Body of pancreas (tissue), 4 donors: ENCODE data around the gene SERPINB6.

Source experiments
- POLR2A ChIP-seq, 3 donors: fragments of 450-650 bp; IDR thresholded peaks; one replicate each; pipeline ENCODE4 v1.6.1; 2016; ENCODE audit warnings: antibody characterized with exemption in 3 of 3, mild to moderate bottlenecking in 2 of 3
- TF ChIP-seq, protein P1 (sequence below), 7 experiments: fragments of 450-650 bp in 4 of 7; fragments of 200-600 bp in 3 of 7; sonication (generic) in 3 of 7; IDR thresholded peaks; one replicate each; pipeline ENCODE4 v1.5.1; 2016 to 2019; ENCODE audit warnings: antibody characterized with exemption in 7 of 7

DNA sequence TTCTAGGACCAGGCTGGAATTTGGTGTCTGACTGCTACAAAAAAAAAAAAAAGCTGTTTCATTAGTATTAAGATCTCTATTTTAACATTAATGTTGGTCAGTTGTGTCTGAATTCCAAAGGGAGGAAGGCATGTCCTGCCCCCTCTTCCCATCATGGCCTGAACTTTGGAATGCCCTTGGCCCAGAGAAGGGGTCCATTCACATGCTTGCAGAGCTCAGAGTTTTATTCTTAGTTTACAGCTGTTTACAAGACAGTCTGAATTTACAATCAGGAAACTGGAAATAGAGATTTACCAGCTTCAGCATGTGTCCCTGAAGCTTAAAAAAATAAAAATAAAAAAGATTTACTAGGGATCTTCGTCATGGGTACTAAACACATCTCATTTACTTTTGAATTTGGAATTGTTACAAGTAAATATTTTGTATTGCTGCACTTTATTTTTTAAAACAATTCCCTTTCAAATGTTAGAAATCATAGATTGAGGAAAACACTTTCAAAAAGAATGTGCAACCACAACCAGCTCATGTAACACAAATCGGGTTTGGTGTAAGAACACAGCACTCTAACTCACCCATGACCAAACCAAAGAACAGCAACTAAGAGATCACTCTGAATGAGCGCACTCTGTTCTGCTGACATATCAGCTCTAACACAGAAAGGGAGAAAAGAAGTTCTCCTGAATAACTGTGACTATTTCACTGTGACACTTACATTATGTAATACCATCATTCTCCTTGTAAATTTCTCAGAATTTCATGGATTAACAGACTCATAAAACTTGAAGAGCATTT, 6.6 kb upstream of the SERPINB6 start:
- TF ChIP-seq, protein P1, sequence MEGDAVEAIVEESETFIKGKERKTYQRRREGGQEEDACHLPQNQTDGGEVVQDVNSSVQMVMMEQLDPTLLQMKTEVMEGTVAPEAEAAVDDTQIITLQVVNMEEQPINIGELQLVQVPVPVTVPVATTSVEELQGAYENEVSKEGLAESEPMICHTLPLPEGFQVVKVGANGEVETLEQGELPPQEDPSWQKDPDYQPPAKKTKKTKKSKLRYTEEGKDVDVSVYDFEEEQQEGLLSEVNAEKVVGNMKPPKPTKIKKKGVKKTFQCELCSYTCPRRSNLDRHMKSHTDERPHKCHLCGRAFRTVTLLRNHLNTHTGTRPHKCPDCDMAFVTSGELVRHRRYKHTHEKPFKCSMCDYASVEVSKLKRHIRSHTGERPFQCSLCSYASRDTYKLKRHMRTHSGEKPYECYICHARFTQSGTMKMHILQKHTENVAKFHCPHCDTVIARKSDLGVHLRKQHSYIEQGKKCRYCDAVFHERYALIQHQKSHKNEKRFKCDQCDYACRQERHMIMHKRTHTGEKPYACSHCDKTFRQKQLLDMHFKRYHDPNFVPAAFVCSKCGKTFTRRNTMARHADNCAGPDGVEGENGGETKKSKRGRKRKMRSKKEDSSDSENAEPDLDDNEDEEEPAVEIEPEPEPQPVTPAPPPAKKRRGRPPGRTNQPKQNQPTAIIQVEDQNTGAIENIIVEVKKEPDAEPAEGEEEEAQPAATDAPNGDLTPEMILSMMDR (IDR thresholded peaks at IDR 0.05) = no peak
- TF ChIP-seq POLR2A (IDR thresholded peaks at IDR 0.05) = no peak
